GM12878 (cell line): ENCODE measurements around the gene NRG4. TPM values are rescaled to one million over a fixed set of nuclear protein-coding genes. Genes with fewer than 3 reads are reported as not detected.
A peak's percentile ranks its signal among the peaks of the same experiment; 100 is the strongest.

ENCODE experiments used
- ATAC-seq: fragments of 200-7000 bp; cut with Tn5 transposase; 3 replicates; pipeline ENCODE4 v1.9.1; 2020; ENCODE audit warnings: mild to moderate bottlenecking, moderate library complexity
- BruUV-seq: library from RNA; stranded (reverse); fragments of 400-500 nt; replicated peaks from 2 replicates; lab custom pipeline; 2021; lab: Mats Ljungman, UMichigan
- CTCF ChIA-PET: fragments of 300-600 bp; sonication (Branson Sonifier 250); formaldehyde crosslinking; extraction: SDS; loops from one replicate; lab custom pipeline; 2021; ENCODE audit warnings: inconsistent platforms; lab: Yijun Ruan, JAX
- POLR2A ChIA-PET: fragments of 350-600 bp; formaldehyde crosslinking; extraction: SDS; loops from one replicate; lab custom pipeline; 2021; ENCODE audit warnings: inconsistent platforms; lab: Charles Lee
- RAD21 ChIA-PET: fragments of 300-600 bp; sonication (Branson Sonifier 250); formaldehyde crosslinking; loops from one replicate; lab custom pipeline; 2023; ENCODE audit warnings: antibody characterized with exemption; ENCODE audit not compliant: unreplicated experiment; lab: Charles Lee
- SMC1A ChIA-PET: fragments of 300-600 bp; sonication (Branson Sonifier 250); formaldehyde crosslinking; loops from one replicate; lab custom pipeline; 2023; ENCODE audit not compliant: unreplicated experiment, uncharacterized antibody; lab: Charles Lee
- DNase-seq: peaks from one replicate; pipeline ENCODE4 v3.0.0-alpha.2; 2011; ENCODE audit warnings: low read depth, low spot score
- FAIRE-seq: peaks from 3 replicates; lab custom pipeline; 2011; peaks lifted over from hg19 to GRCh38; lab: Jason Lieb, UNC
- H2AFZ ChIP-seq: 2 replicates; pipeline ENCODE4 v1.6.0; 2011; ENCODE audit warnings: low read depth, low read length, control low read depth; ENCODE audit not compliant: control insufficient read depth
- H3K27ac ChIP-seq: 2 replicates; pipeline ENCODE4 v1.5.1; 2011; ENCODE audit warnings: control low read depth; ENCODE audit not compliant: control insufficient read depth, insufficient read depth
- H3K27me3 ChIP-seq, 2 experiments: replicated peaks in 1 of 2; 2 replicates each; pipeline versions ENCODE4 v1.6.0 to v1.6.1; 2011; ENCODE audit warnings: low read length in 1 of 2; ENCODE audit not compliant: control insufficient read depth in 2 of 2, insufficient read depth in 2 of 2
- H3K36me3 ChIP-seq, 2 experiments: 2 replicates each; pipeline ENCODE4 v1.5.1; 2011; ENCODE audit warnings: low read length in 1 of 2; ENCODE audit not compliant: control insufficient read depth in 2 of 2, insufficient read depth in 2 of 2
- H3K4me1 ChIP-seq: 2 replicates; pipeline ENCODE4 v1.6.1; 2011; ENCODE audit warnings: mild to moderate bottlenecking, low read length, moderate library complexity, mixed read lengths; ENCODE audit not compliant: control insufficient read depth, insufficient read depth
- H3K4me2 ChIP-seq: 2 replicates; pipeline ENCODE4 v1.6.0; 2011; ENCODE audit warnings: control low read depth; ENCODE audit not compliant: control insufficient read depth, insufficient read depth
- H3K4me3 ChIP-seq: fragments of 200-600 bp; sonication (generic); 2 replicates; pipeline ENCODE4 v1.5.1; 2016
- H3K79me2 ChIP-seq: 2 replicates; pipeline ENCODE4 v1.6.0; 2011; ENCODE audit warnings: low read length; ENCODE audit not compliant: control insufficient read depth, insufficient read depth
- H3K9ac ChIP-seq: 2 replicates; pipeline ENCODE4 v1.8.0; 2011; ENCODE audit warnings: low read length, control low read depth, mixed read lengths; ENCODE audit not compliant: control insufficient read depth, insufficient read depth
- H3K9me3 ChIP-seq: replicated peaks from 3 replicates; pipeline ENCODE4 v1.5.1; 2011; ENCODE audit warnings: mild to moderate bottlenecking, low read length; ENCODE audit not compliant: control insufficient read depth, insufficient read depth
- H4K20me1 ChIP-seq: 2 replicates; pipeline ENCODE4 v1.6.0; 2011; ENCODE audit not compliant: control insufficient read depth, insufficient read depth
- BHLHE40 ChIP-seq, 2 experiments: fragments of 450-650 bp in 1 of 2; IDR thresholded peaks; 2 replicates each; pipeline ENCODE4 v1.6.1; 2011 to 2017; ENCODE audit warnings: low read depth in 2 of 2, borderline replicate concordance in 1 of 2, improper control_type of control experiment in 1 of 2, low read length in 1 of 2, mild to moderate bottlenecking in 1 of 2
- BMI1 ChIP-seq: fragments of 450-650 bp; IDR thresholded peaks from 2 replicates; pipeline ENCODE4 v1.6.1; 2016; ENCODE audit warnings: mild to moderate bottlenecking, moderate library complexity, borderline replicate concordance
- DPF2 ChIP-seq: fragments of 450-650 bp; IDR thresholded peaks from 2 replicates; pipeline ENCODE4 v1.6.1; 2017; ENCODE audit warnings: mild to moderate bottlenecking
- EED ChIP-seq: sonication (generic); IDR thresholded peaks from 2 replicates; pipeline ENCODE4 v1.6.1; 2016; ENCODE audit warnings: antibody characterized with exemption, low read depth
- ETV6 ChIP-seq, 2 experiments: fragments of 450-650 bp in 1 of 2; IDR thresholded peaks in 1 of 2; conservative IDR thresholded peaks in 1 of 2; 2 replicates each; pipeline ENCODE4 v1.6.1; 2014; ENCODE audit warnings: antibody characterized with exemption in 1 of 2, borderline replicate concordance in 1 of 2, low read depth in 1 of 2, mild to moderate bottlenecking in 1 of 2, moderate library complexity in 1 of 2
- GATAD2B ChIP-seq: fragments of 450-650 bp; conservative IDR thresholded peaks from 2 replicates; pipeline ENCODE4 v1.6.1; 2017; ENCODE audit warnings: low read depth, mild to moderate bottlenecking, moderate library complexity
- HSF1 ChIP-seq: fragments of 150-350 bp; IDR thresholded peaks from 2 replicates; pipeline ENCODE4 v1.6.1; 2014; ENCODE audit warnings: mild to moderate bottlenecking, low read depth, low read length
- IKZF2 ChIP-seq, 2 experiments: fragments of 450-650 bp; IDR thresholded peaks; 2 replicates each; pipeline ENCODE4 v1.6.1; 2017; ENCODE audit warnings: mild to moderate bottlenecking in 2 of 2, moderate library complexity in 2 of 2
- KAT2A ChIP-seq: conservative IDR thresholded peaks from 2 replicates; pipeline ENCODE4 v1.6.1; 2011; ENCODE audit warnings: low read depth, low read length; ENCODE audit not compliant: control insufficient read depth
- MEF2A ChIP-seq: IDR thresholded peaks from 2 replicates; pipeline ENCODE4 v1.6.1; 2011; ENCODE audit warnings: low read depth, mild to moderate bottlenecking, low read length, moderate library complexity; ENCODE audit not compliant: insufficient read depth
- MTA2 ChIP-seq: fragments of 450-650 bp; IDR thresholded peaks from 2 replicates; pipeline ENCODE4 v1.6.1; 2016; ENCODE audit warnings: low read depth, mild to moderate bottlenecking, moderate library complexity
- NR2C1 ChIP-seq: fragments of 450-650 bp; IDR thresholded peaks from 2 replicates; pipeline ENCODE4 v1.6.1; 2017; ENCODE audit warnings: antibody characterized with exemption, mild to moderate bottlenecking, moderate library complexity
- NR2F1 ChIP-seq: fragments of 450-650 bp; conservative IDR thresholded peaks from 2 replicates; pipeline ENCODE4 v1.6.1; 2017; ENCODE audit warnings: mild to moderate bottlenecking
- RELA ChIP-seq: fragments of 450-650 bp; IDR thresholded peaks from 2 replicates; pipeline ENCODE4 v1.8.0; 2014; ENCODE audit warnings: borderline replicate concordance; ENCODE audit not compliant: partially characterized antibody
- RELB ChIP-seq: fragments of 450-650 bp; IDR thresholded peaks from 2 replicates; pipeline ENCODE4 v1.6.1; 2017; ENCODE audit warnings: low read depth, mild to moderate bottlenecking, moderate library complexity
- SKIL ChIP-seq: fragments of 450-650 bp; IDR thresholded peaks from 2 replicates; pipeline ENCODE4 v1.6.1; 2017; ENCODE audit warnings: mild to moderate bottlenecking, low read depth, inconsistent platforms; ENCODE audit not compliant: poor library complexity, severe bottlenecking
- WGBS: methylation state at CpG from one replicate; pipeline ENCODE4 v1.1.6; 2016; ENCODE audit warnings: low lambda C conversion rate; ENCODE audit not compliant: insufficient replicate concordance, insufficient coverage; ENCODE audit errors: missing lambda C conversion rate; 5-methylcytosine and 5-hydroxymethylcytosine counted together
- in situ Hi-C: fragments of 300-500 bp; cut with MboI; formaldehyde crosslinking; loops from 9 replicates; pipeline ENCODE4 v1.14.3; 2018; ENCODE audit warnings: mixed read lengths
- intact Hi-C: fragments of 100-400 bp; cut with micrococcal nuclease; formaldehyde crosslinking; loops from one replicate; pipeline ENCODE4 v1.14.2; 2022; ENCODE audit not compliant: unreplicated experiment
- polyA plus RNA-seq, 11 experiments: library from polyadenylated mRNA; depleted of rRNA in 4 of 11; unstranded in 6 of 11; stranded (reverse) in 5 of 11; fragments of >200 nt; fragmentation: Nextera tagmentation in 4 of 11; fragmentation: Illumina TruSeq in 1 of 11; extraction: Ambion mirVana in 4 of 11; extraction: Trizol in 1 of 11; gene quantifications; 1 replicate in 1 of 11; 2 replicates in 10 of 11; pipeline versions ENCODE4 v1.2.1 to v1.2.3, GENCODE V29; 2011 to 2016; ENCODE audit warnings: inconsistent platforms in 2 of 11, missing spikeins in 2 of 11, low read depth in 1 of 11
- total RNA-seq, 4 experiments: library from RNA; depleted of rRNA in 3 of 4; stranded (reverse); fragments of >200 nt in 3 of 4; fragmentation: Illumina TruSeq in 1 of 4; extraction: Trizol in 1 of 4; gene quantifications; 2 replicates each; pipeline versions ENCODE4 v1.2.1 to v1.2.3, GENCODE V29; 2013 to 2021

The NRG4 gene
- total and polyA plus RNA-seq, 10 of the 15 experiments (the other 5 are each of a cell fraction or from before 2014, with no cell fraction given): 0.76 to 8.3 (median 5.5) TPM

- Histone ChIP-seq H3K9ac (no peak overlapping the region), H3K9me3 (no peaks in the 10 kb centered on the region), H4K20me1 (no peaks in the 10 kb centered on the region), H2AFZ (peak overlapping the region; percentile 25; the same call in 1 of the 2 replicates), H3K36me3 (no peaks in the 10 kb centered on the region), H3K4me2 (peak overlapping the region; percentile 61), H3K27me3 (no peaks in the 10 kb centered on the region; a peak in 1 of 4 replicates), H3K4me1 (peaks cover 28% of the 10 kb centered on the region), H3K27ac (no peak overlapping the region), H3K4me3 (peak overlapping the region; percentile 59; the same call in 1 of the 2 replicates), H3K79me2 (no peaks in the 10 kb centered on the region)
- intact Hi-C loops: no loop called here
- under 1% methylated on average over 19 of the region's 20 CpGs for WGBS
- peak; percentile 40 for ATAC-seq
- peak; percentile 34 for DNase-seq
- POLR2A ChIA-PET: interaction anchor here (0.6 to 4.2 kb wide), 3 partner anchors 78 to 1260 kb away, joined by 3 to 23 read pairs (median 4); no protein-coding TSS in a partner anchor
- BruUV-seq: no TSS peak
- CTCF ChIA-PET: interaction anchor here (0.9 to 10.6 kb wide), 10 partner anchors 27 to 374 kb away, joined by 3 to 347 read pairs (median 5); no protein-coding TSS in a partner anchor
- SMC1A ChIA-PET: interaction anchor here (1.0 to 9.0 kb wide), 6 partner anchors 39 to 213 kb away, joined by 3 to 217 read pairs (median 3); no protein-coding TSS in a partner anchor
- in situ Hi-C loops: no loop called here
- RAD21 ChIA-PET: interaction anchor here (0.8 to 10.8 kb wide), 7 partner anchors 77 to 251 kb away, joined by 3 to 214 read pairs (median 4); no protein-coding TSS in a partner anchor
- FAIRE-seq: no peak
- TF ChIP-seq IKZF2 (IDR thresholded peaks at IDR 0.05) (peak; percentile 62 to 65), MEF2A (0 out of 2 replicates have a peak, but pooled peaks have one; percentile 20), NR2F1 (peak; percentile 31; the same call in 1 of the 2 replicates), KAT2A (no peak), BHLHE40 (IDR thresholded peaks at IDR 0.05; ENCODE audit: borderline replicate concordance in 1 of 2, low read depth in 2 of 2, low read length in 1 of 2) (peak in 1 of 2 experiments; percentile 15; a peak in 1 of 4 replicates), SKIL (peak; percentile 31), RELB (peak; percentile 26; the same call in 1 of the 2 replicates), ETV6 (conservative IDR thresholded peaks at IDR 0.05 in 1 of 2, IDR thresholded peaks at IDR 0.05 in 1 of 2; ENCODE audit: borderline replicate concordance in 1 of 2, low read depth in 1 of 2) (peak in 1 of 2 experiments; percentile 41; a peak in 1 of 4 replicates), DPF2 (0 out of 2 replicates have a peak, but pooled peaks have one; percentile 62), GATAD2B (0 out of 2 replicates have a peak, but pooled peaks have one; percentile 53), HSF1 (no peak), NR2C1 (no peak), RELA (peak; percentile 62), EED (peak; percentile 46; the same call in 1 of the 2 replicates), MTA2 (peak; percentile 48; the same call in 1 of the 2 replicates), BMI1 (no peak)
Measured at GRCh38 chr15:76060118-76060989, 48.1 kb upstream of the NRG4 start.
